Measurements from ENCODE around the gene YJEFN3. TPM values are rescaled to one million over a fixed set of nuclear protein-coding genes. Genes with fewer than 3 reads are reported as not detected.

The YJEFN3 gene
- total and polyA plus RNA-seq, 5 experiments from 2014 or later, result 0.08 to 12.8 (median 5.8) TPM; not detected in 1

DNA sequence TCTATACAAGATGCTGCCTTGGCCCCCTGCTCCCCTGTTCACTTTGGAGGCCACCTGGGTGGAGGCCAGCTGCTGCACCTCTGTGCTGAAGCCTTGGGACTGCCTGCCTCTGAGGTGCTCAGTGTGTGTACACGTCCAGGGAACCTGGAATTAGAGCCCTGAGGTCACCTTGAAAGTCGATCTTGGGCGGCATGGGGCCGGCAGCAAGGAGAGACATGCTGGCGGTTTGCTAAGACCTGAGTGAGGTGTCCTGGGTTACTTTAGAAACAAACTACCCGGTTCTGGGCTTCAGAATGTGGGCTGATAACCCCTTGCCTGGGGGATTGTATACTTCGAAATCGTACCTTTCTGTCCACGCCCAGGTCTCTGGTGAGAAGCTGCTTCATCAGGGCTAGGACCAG lies 38.9 kb upstream of the YJEFN3 start:
- ATAC-seq, result peak; percentile 17 to 37

DNA sequence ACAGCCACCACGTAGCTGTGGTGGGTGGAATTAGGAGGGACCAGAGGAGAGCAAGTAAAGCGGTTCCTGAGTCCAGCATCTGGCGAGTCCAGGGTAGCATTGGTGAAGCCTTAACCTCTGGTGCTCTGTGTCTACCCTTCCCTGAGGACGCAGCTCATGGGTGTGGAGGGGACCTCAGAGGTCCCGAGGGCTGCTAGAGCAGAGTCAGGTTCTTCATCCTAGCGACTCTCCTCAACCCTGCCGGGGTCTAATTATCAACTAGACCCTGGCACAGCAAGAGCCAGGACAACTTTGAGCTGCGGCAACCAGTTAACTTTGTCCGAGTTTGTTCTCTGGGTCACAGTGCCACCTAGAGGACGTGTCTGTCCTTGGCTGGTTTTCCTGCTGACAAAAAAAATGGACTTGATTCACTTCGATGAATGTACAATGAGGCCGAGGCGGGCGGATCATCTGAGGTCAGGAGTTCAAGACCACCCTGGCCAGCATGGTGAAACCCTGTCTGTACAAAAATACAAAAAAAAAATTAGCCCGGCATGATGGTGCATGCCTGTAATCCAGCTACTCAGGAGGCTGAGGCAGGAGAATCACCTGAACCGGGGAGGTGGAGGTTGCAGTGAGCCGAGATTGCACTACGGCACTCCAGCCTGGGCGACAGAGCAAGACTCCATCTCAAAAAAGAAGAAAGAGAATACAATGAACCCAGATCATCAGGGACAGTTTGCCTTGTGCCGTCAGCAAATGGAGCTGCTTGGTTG lies 38.3 kb upstream of the YJEFN3 start:
- ATAC-seq (peak; percentile 13 to 45), DNase-seq (peak; percentile 62 to 89 (median 80))
- no peaks in the 10 kb centered on the region for H3K9me3 Mint-ChIP-seq
- H3K4me1 Mint-ChIP-seq, result peaks cover 22 to 60% (median 51%) of the 10 kb centered on the region in 4 donors
- peak overlapping the region; percentile 97 to 99 (median 98) for H3K27ac Mint-ChIP-seq
- no peaks in the 10 kb centered on the region for H3K27me3 Mint-ChIP-seq
- POLR2A ChIA-PET, result interaction anchor here (0.6 to 9.1 kb wide), 16 partner anchors 25 to 174 kb away, joined by 3 to 131 read pairs (median 4); partner anchors contain the start of genes GATAD2A and TSSK6
- peaks cover 0 to 35% (median 1%) of the 10 kb centered on the region in 3 donors for H3K36me3 Mint-ChIP-seq
- H3K4me3 Mint-ChIP-seq, result peak overlapping the region in 7 of 10 donors; percentile 13 to 79 (median 73)

More for the DNA sequence above, 38.9 kb upstream of the YJEFN3 start:
- H3K4me1 Mint-ChIP-seq, result peaks cover 23 to 63% (median 57%) of the 10 kb centered on the region in 4 donors
- POLR2A ChIA-PET, result interaction anchor here (0.6 to 9.1 kb wide), 15 partner anchors 26 to 174 kb away, joined by 3 to 131 read pairs (median 5); partner anchors contain the start of genes GATAD2A and TSSK6
- H3K27me3 Mint-ChIP-seq, result no peaks in the 10 kb centered on the region
- DNase-seq, result peak in 3 of 10 donors; percentile 18 to 59 (median 22)
- H3K4me3 Mint-ChIP-seq, result peak overlapping the region; percentile 67 to 83 (median 74)
- peak overlapping the region; percentile 97 to 99 (median 98) for H3K27ac Mint-ChIP-seq
- no peaks in the 10 kb centered on the region for H3K9me3 Mint-ChIP-seq
- peaks cover 0 to 31% (median 1%) of the 10 kb centered on the region in 3 donors for H3K36me3 Mint-ChIP-seq

DNA sequence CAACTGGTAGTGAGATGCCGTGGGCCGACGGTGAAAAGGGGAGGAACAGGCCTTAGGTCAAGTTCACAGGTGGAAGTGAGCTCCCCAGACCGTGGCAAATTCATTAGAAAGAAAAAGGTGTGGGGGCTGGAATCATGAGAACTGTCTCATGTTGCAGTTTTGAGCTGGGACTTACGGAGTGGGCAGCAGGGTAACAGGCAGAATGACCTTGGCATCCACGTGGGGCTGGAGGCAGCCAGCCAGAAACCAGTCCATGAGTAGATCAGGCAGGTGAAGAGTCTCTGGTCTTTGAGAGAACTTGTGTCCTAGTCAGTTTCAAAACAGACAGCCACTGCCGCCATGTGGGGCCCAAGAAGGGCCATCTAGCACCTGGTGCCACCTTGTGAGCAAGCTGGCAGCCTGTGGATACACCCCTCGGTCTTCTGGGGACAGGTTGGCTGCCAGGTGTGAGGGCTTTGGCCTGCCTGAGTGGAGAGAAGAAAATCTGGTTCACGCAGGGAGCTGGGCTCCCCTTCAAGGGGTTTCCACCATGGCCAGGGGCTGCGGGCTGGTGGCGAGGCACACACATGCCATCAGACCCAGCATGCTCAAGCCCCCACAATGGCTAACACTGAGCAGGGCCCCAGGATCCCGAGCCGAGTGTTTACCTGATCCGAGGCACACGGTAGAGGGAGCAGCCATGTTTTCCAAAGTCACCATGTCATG lies 37.2 kb upstream of the YJEFN3 start:
- DNase-seq (peak in 1 of 10 donors; percentile 46), ATAC-seq (no peak)
- H3K27me3 Mint-ChIP-seq, result no peaks in the 10 kb centered on the region
- H3K27ac Mint-ChIP-seq, result peak overlapping the region in 1 of 10 donors; percentile 57
- peak overlapping the region in 1 of 10 donors; percentile 4 for H3K4me3 Mint-ChIP-seq
- POLR2A ChIA-PET, result interaction anchor here (0.6 to 9.1 kb wide), 4 partner anchors 85 to 173 kb away, joined by 4 to 131 read pairs (median 28); partner anchors contain the start of gene GATAD2A
- H3K9me3 Mint-ChIP-seq, result no peaks in the 10 kb centered on the region
- peaks cover 0 to 45% (median 1%) of the 10 kb centered on the region in 3 donors for H3K36me3 Mint-ChIP-seq
- H3K4me1 Mint-ChIP-seq, result peaks cover 20 to 53% (median 42%) of the 10 kb centered on the region in 4 donors

DNA sequence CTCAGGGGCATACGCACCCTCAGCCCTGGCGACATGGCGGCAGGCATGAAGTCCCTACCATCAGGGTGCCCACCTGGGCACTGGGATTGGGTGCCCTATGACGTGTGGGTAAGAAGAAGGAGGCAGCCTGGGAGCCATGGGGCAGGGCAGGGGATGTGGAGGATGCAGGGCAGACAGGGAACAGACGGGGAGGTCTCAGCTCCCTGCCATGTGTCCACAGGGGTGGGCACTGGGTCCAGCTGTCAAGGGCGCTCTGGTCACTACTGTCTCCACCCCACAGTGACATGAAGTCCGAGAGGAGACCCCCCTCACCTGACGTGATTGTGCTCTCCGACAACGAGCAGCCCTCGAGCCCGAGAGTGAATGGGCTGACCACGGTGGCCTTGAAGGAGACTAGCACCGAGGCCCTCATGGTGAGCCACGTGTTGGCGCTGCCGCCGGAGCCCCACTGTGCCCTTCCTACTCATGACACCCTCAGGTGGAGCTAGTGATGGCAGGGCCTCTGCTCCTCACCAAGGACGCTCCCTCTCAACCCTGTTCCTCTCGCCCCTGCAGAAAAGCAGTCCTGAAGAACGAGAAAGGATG lies 36.6 kb upstream of the YJEFN3 start:
- no peak overlapping the region for H3K4me3 Mint-ChIP-seq
- H3K27me3 Mint-ChIP-seq, result no peaks in the 10 kb centered on the region
- H3K36me3 Mint-ChIP-seq, result peaks cover 0 to 52% (median 1%) of the 10 kb centered on the region in 3 donors
- H3K4me1 Mint-ChIP-seq, result peaks cover 19 to 49% (median 36%) of the 10 kb centered on the region in 4 donors
- POLR2A ChIA-PET, result interaction anchor here (0.6 to 9.1 kb wide), 5 partner anchors 23 to 172 kb away, joined by 3 to 131 read pairs (median 5); partner anchors contain the start of genes GATAD2A and TSSK6
- H3K27ac Mint-ChIP-seq, result peak overlapping the region in 4 of 10 donors; percentile 27 to 57 (median 53)
- ATAC-seq (no peak), DNase-seq (no peak)
- no peaks in the 10 kb centered on the region for H3K9me3 Mint-ChIP-seq

DNA sequence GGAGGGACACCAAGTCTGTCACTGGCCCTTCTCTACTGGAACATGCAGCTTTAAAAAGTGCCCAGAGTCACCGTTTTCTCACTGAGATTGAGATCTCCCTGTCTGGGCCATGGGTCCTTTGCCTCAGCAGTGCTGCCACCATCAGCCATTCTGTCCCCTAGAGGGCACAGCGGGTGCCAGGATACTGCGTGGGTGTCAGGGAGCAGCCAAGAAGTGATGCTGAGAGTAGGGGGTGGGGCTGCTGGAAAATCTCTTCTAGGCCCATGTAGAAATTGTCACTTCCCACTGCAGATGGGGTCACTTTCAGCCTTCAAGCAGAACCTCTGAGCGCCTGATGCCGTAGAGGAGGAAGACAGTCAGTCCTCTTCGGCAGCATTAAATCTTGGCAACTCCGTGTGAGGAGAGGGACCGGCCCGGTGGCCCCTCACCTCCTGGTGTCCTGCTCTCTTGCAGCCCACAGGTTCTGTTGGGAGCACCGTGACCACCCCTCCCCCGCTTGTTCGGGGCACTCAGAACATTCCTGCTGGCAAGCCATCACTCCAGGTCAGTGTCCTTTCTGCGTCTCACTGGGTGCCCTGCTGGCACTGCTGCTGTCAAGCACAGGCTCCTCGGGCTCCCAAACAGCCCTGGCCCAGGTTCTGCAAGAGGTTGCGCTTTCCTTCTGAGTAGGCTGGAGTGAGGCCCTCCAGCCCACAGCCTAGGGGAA lies 34.7 kb upstream of the YJEFN3 start:
- Mint-ChIP-seq H3K9me3 (no peaks in the 10 kb centered on the region), H3K4me1 (peaks cover 15 to 31% (median 18%) of the 10 kb centered on the region in 4 donors), H3K27ac (peak overlapping the region in 5 of 10 donors; percentile 15 to 80 (median 57)), H3K27me3 (no peaks in the 10 kb centered on the region), H3K36me3 (peaks cover 0 to 64% (median 3%) of the 10 kb centered on the region in 3 donors), H3K4me3 (no peak overlapping the region)
- peak in 1 of 10 donors; percentile 60 for DNase-seq
- ATAC-seq, result no peak
- POLR2A ChIA-PET, result interaction anchor here (0.6 to 9.1 kb wide), 3 partner anchors 89 to 128 kb away, joined by 3 to 131 read pairs (median 7); partner anchors contain the start of gene GATAD2A

DNA sequence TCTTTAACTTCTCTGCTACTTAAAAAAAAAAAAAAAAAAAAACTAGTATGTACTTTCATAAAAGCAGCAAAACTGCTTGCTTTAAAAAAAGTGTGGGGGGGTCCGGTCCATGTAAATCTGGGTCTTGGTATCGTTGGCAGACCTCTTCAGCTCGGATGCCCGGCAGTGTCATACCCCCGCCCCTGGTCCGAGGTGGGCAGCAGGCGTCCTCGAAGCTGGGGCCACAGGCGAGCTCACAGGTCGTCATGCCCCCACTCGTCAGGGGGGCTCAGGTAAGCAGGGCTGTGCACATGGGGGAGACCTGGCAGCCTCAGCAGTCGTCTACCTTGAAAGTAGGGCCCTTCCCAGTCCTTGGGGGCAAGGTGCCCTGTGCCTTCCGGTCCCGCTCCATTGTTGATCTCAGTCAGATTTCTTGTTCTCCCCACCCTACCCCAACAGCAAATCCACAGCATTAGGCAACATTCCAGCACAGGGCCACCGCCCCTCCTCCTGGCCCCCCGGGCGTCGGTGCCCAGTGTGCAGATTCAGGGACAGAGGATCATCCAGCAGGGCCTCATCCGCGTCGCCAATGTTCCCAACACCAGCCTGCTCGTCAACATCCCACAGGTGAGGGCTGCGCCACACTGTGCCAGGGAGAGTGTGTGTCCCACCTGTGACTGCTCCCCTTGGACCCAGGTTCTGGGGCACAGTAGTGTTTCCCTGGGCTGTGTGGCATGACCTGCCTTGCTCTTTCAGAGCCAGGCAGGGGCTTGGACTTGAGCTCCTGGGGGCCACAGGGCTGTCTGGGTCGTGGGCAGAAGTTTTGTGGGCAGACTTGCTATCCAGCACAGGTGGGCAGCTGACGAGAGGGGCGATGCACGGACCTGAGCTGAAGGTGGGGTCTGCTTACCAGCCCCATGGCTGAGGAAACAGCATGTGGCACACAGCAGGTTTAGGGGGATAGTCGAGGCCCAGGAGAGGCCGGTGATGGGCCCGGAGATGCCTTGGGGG lies 32.8 kb upstream of the YJEFN3 start:
- POLR2A ChIA-PET, result interaction anchor here (0.7 to 0.8 kb wide), 2 partner anchors 20 to 91 kb away, joined by 3 to 6 read pairs; partner anchors contain the start of genes GATAD2A and NDUFA13
- peak overlapping the region in 1 of 10 donors; percentile 8 for H3K27ac Mint-ChIP-seq
- peaks cover 0 to 72% (median 3%) of the 10 kb centered on the region in 3 donors for H3K36me3 Mint-ChIP-seq
- no peaks in the 10 kb centered on the region for H3K9me3 Mint-ChIP-seq
- peaks cover 0 to 12% (median 3%) of the 10 kb centered on the region in 4 donors for H3K4me1 Mint-ChIP-seq
- H3K27me3 Mint-ChIP-seq, result no peaks in the 10 kb centered on the region
- DNase-seq (peak in 1 of 10 donors; percentile 57), ATAC-seq (no peak)
- H3K4me3 Mint-ChIP-seq, result no peak overlapping the region

DNA sequence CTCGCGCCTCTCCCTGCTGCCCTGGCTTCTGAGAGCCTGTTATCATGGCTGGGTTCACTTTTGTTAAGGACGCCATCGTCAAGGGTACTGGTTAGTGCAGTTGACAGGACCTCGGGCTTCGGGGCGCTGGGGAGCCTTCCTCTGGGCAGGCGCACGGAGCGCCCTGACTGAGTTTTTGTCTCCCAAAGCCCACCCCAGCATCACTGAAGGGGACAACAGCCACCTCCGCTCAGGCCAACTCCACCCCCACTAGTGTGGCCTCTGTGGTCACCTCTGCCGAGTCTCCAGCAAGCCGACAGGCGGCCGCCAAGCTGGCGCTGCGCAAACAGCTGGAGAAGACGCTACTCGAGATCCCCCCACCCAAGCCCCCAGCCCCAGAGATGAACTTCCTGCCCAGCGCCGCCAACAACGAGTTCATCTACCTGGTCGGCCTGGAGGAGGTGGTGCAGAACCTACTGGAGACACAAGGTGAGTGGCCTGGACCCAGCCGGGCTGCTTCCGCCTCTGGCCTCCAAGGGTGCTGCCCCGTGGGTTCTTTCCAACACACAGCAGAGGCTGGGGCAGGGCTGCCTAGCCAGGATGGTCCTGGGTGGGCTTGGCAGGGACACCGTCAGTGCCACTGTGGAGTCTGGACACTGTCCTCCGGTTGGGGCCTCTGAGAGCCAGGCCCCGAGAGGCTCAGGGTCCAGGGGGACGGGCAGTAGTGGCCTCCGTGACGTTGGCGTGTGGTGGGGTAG lies 30.3 kb upstream of the YJEFN3 start:
- POLR2A ChIA-PET, result no interaction called here
- Mint-ChIP-seq H3K27ac (no peak overlapping the region), H3K36me3 (peaks cover 0 to 81% (median 2%) of the 10 kb centered on the region in 3 donors)

DNA sequence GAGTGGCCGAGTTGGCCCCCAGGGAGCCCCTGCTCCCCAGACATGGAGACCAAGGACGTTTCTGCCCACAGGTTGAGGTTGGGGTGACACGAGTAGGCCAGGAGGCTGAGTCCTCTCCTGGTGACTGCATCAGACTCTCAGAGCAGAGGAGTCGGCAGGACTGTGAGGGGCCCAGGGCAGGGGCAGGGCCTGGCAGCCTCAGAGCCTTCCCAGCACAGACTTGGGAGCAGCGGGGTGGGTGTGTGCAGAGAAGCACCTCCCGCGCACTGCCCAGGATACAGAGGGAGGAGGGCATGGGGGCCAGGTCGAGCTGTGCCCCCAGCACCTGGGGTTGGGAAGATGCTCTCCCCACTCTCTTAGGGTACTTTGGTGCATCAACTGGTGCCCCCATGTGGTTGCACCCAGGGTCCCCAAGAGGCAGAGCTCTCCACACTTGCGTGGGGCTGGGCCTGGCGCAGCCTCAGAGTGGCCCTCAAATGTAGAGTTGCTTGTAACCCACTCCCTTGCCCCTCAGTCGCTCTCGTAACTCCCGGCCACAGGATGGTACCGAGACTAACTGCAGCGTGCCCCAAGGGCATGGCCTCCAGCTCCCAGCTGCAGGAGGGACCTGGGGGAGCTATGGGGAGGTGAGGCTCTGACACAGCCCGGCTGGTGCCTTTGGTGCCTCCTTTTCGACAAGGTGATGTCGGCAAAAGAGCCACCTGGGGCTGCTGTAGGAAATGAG lies 29.3 kb upstream of the YJEFN3 start:
- Mint-ChIP-seq H3K4me3 (no peak overlapping the region), H3K4me1 (peaks cover 0 to 15% (median 6%) of the 10 kb centered on the region in 4 donors), H3K9me3 (no peaks in the 10 kb centered on the region), H3K27ac (peak overlapping the region in 2 of 10 donors; percentile 72 to 90), H3K36me3 (peaks cover 0 to 83% (median 4%) of the 10 kb centered on the region in 3 donors), H3K27me3 (no peaks in the 10 kb centered on the region)
- DNase-seq (peak in 1 of 10 donors; percentile 35), ATAC-seq (no peak)
- POLR2A ChIA-PET, result no interaction called here

More for the DNA sequence above, 30.3 kb upstream of the YJEFN3 start:
- DNase-seq (peak in 1 of 10 donors; percentile 53), ATAC-seq (no peak)
- Mint-ChIP-seq H3K4me3 (no peak overlapping the region), H3K4me1 (peaks cover 0 to 14% (median 5%) of the 10 kb centered on the region in 4 donors), H3K9me3 (no peaks in the 10 kb centered on the region), H3K27me3 (no peaks in the 10 kb centered on the region)

DNA sequence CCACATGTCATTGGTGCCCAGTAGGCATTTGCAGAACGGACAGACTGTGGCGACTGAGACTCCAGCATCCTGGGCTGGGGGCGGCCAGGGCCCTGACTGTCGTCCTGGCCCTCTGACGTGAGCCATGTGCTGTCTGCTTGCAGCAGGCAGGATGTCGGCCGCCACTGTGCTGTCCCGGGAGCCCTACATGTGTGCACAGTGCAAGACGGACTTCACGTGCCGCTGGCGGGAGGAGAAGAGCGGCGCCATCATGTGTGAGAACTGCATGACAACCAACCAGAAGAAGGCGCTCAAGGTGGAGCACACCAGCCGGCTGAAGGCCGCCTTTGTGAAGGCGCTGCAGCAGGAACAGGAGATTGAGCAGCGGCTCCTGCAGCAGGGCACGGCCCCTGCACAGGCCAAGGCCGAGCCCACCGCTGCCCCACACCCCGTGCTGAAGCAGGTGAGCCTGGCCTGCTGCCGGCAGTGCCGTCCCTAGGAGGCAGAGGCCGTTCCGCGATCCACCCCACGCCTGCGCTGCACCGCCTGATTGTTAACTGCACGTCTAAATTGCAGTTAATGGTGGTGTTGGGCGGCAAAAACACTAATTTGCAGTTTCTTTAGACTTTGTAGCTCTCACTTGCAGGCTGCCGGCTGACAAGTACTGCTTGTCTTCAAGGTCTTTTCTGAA lies 27.6 kb upstream of the YJEFN3 start:
- peak overlapping the region in 1 of 10 donors; percentile 53 for H3K27ac Mint-ChIP-seq
- H3K27me3 Mint-ChIP-seq, result no peaks in the 10 kb centered on the region
- ATAC-seq, result no peak
- H3K9me3 Mint-ChIP-seq, result no peaks in the 10 kb centered on the region
- H3K36me3 Mint-ChIP-seq, result peaks cover 0 to 85% (median 4%) of the 10 kb centered on the region in 3 donors
- H3K4me3 Mint-ChIP-seq, result no peak overlapping the region
- DNase-seq, result peak in 1 of 10 donors; percentile 31
- POLR2A ChIA-PET, result interaction anchor here (0.5 to 0.6 kb wide), 2 partner anchors 12 to 81 kb away, joined by 3 read pairs; no protein-coding TSS in a partner anchor
- H3K4me1 Mint-ChIP-seq, result peaks cover 0 to 8% (median 3%) of the 10 kb centered on the region in 4 donors
